ENCODE results near the gene DENND1B. TPM values are rescaled to one million over a fixed set of nuclear protein-coding genes. Genes with fewer than 3 reads are reported as not detected.

Gene DENND1B
- total and polyA plus RNA-seq, 12 donors, result 1.7 to 14.3 (median 6.5) TPM

GRCh38 chr1:197788741-197789739 is 13.8 kb upstream of the DENND1B start:
- Histone ChIP-seq H3K36me3 (replicated peaks in 1 of 2) (no peaks in the 10 kb centered on the region), H3K27ac (no peak overlapping the region), H3K27me3 (no peaks in the 10 kb centered on the region), H3K4me3 (no peak overlapping the region), H3K9me3 (replicated peaks in 1 of 3) (no peaks in the 10 kb centered on the region), H3K4me1 (replicated peaks in 1 of 2) (no peaks in the 10 kb centered on the region)
- TF ChIP-seq CTCF (IDR thresholded peaks at IDR 0.05) (no peak), POLR2A (IDR thresholded peaks at IDR 0.05) (no peak)
- WGBS, 4 donors, result 85 to 93% (median 90%) methylated on average over 3 of the region's 3 CpGs
- intact Hi-C loops (cut with DNase I), result no loop called here
- DNase-seq, result no peak

- WGBS, 4 donors, result 86 to 92% (median 89%) methylated on average over 3 to 7 of the region's 7 CpGs
- Histone ChIP-seq H3K4me1 (replicated peaks in 1 of 2) (no peaks in the 10 kb centered on the region), H3K36me3 (replicated peaks in 1 of 2) (no peaks in the 10 kb centered on the region), H3K27me3 (no peaks in the 10 kb centered on the region), H3K4me3 (no peak overlapping the region), H3K9me3 (replicated peaks in 1 of 3) (no peaks in the 10 kb centered on the region), H3K27ac (no peak overlapping the region)
- intact Hi-C loops (cut with DNase I), result no loop called here
- DNase-seq, result no peak
- TF ChIP-seq CTCF (IDR thresholded peaks at IDR 0.05) (no peak), POLR2A (IDR thresholded peaks at IDR 0.05) (no peak)
These were observed 12.6 kb upstream of the DENND1B start for GRCh38 chr1:197787623-197788536.

GRCh38 chr1:197787056-197787455 is 11.8 kb upstream of the DENND1B start:
- Histone ChIP-seq H3K9me3 (replicated peaks in 1 of 3) (no peaks in the 10 kb centered on the region), H3K4me3 (no peak overlapping the region), H3K4me1 (replicated peaks in 1 of 2) (no peaks in the 10 kb centered on the region), H3K27me3 (no peaks in the 10 kb centered on the region), H3K36me3 (replicated peaks in 1 of 2) (no peaks in the 10 kb centered on the region), H3K27ac (no peak overlapping the region)
- TF ChIP-seq CTCF (IDR thresholded peaks at IDR 0.05) (no peak), POLR2A (IDR thresholded peaks at IDR 0.05) (no peak)
- 72 to 86% (median 83%) methylated on average over 3 of the region's 3 CpGs for WGBS, 4 donors
- intact Hi-C loops (cut with DNase I), result no loop called here
- DNase-seq, result no peak

GRCh38 chr1:197786280-197786679 is 11.0 kb upstream of the DENND1B start:
- WGBS, 4 donors, result 86 to 100% (median 87%) methylated on average over 1 of the region's 1 CpG
- no peak overlapping the region for H3K4me3 ChIP-seq
- no peak for DNase-seq
- no peaks in the 10 kb centered on the region for H3K27me3 ChIP-seq
- no peak for TF ChIP-seq CTCF (IDR thresholded peaks at IDR 0.05)
- no peak for TF ChIP-seq POLR2A (IDR thresholded peaks at IDR 0.05)
- no peak overlapping the region for H3K27ac ChIP-seq
- no peaks in the 10 kb centered on the region for H3K9me3 ChIP-seq (replicated peaks in 1 of 3)
- intact Hi-C loops (cut with DNase I), result no loop called here
- H3K36me3 ChIP-seq (replicated peaks in 1 of 2), result no peaks in the 10 kb centered on the region
- no peaks in the 10 kb centered on the region for H3K4me1 ChIP-seq (replicated peaks in 1 of 2)
